ENCODE measurements around the gene CTDSPL.

CTDSPL gene

DNA sequence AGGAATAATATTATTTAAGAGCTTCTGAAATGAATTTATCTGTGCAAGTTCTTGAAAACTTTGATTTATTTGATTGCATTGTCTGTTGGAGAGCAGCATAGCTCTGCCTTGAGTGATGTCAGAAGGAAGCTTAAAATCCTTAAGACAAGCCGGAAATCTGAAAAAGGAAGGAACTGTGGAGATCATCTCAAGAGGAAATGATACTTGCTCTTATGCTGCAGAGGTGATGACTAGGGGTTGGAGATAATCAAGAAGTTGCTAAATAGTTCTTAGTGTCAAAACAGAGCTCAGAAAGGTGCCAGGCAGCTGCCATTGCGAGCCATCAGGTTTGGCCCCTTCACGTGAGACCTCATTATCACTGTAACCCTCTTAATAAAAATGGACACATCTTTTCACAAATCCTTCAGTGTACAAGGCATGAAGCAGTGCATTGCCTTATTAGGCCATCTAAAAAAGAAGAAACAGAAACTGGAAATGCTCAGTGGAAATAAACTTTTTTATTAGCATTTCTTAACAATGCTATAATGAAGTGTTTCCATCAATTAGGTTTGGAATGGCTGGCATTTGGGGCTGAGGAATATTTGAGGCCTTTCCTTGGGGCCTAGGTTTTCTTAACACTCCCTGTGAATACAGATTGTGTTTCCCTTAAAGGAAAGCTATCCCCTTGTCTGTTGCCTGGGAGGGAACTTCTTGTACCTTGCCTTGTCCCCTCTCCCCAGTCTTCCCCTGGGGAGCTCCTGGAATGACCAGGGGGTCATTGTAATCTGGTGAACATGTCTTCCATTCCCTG is 94.4 kb downstream of the CTDSPL start:
- H3K27ac ChIP-seq (ENCODE audit: low read length) = peak overlapping the region; percentile 80
- H3K4me3 ChIP-seq (ENCODE audit: low read length in 2 of 2) = no peak overlapping the region
- H3K9ac ChIP-seq (ENCODE audit: low read length in 2 of 2) = peak overlapping the region; percentile 40 to 51
- H3K36me3 ChIP-seq (ENCODE audit: control insufficient read depth in 2 of 2, insufficient read depth in 2 of 2, low read length in 2 of 2) = peaks cover 7% of the 10 kb centered on the region in 2 donors
- H3K9me3 ChIP-seq (ENCODE audit: control insufficient read depth in 2 of 2, low read length in 2 of 2) = no peaks in the 10 kb centered on the region
- H3K27me3 ChIP-seq (ENCODE audit: control insufficient read depth in 1 of 2, insufficient read depth in 2 of 2, low read length in 2 of 2) = no peaks in the 10 kb centered on the region
- peaks cover 26% of the 10 kb centered on the region for H3K4me1 ChIP-seq (ENCODE audit: control insufficient read depth, insufficient read depth, low read length)

DNA sequence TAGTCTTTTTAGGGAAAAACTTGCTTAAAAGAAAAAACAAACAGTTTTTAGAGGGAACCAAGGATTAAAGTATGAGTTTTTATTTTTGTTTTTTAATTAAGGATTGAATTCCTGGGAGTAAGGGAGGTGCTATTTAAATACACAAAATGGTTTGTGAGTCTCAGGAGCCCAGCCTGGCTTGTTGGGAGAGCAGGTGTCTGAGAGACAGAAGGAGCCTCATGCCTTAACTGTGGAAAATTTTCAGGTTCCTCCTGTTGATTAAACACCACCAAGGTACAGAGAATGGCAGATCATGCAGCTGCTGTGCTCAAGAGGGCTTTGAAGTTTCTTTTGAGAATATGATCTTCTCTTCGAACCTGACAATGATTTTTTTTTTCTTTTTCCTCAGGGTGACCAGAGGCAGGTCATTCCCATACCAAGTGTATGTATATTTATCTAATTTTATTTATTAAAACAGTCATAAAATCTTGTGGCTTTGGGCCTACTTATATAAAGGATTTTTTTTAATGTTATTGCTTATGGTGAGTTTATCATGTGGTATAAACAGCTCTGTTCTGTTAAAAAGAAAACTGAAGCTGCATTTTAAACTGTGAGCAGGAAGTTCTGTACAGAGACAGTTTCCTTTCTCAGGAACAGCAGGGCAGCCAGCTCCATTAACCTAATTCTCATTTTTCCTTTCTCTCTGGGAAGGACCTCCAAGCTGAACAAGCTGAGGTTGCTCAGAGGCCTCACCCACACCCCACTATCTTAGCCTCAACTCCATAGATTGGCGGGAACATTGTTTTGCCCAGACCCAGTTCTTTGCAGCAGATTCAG is 95.3 kb downstream of the CTDSPL start:
- H3K36me3 ChIP-seq (ENCODE audit: control insufficient read depth in 2 of 2, insufficient read depth in 2 of 2, low read length in 2 of 2) = peaks cover 6 to 7% of the 10 kb centered on the region in 2 donors
- no peaks in the 10 kb centered on the region for H3K9me3 ChIP-seq (ENCODE audit: control insufficient read depth in 2 of 2, low read length in 2 of 2)
- no peak overlapping the region for H3K4me3 ChIP-seq (ENCODE audit: low read length in 2 of 2)
- H3K27ac ChIP-seq (ENCODE audit: low read length) = peak overlapping the region; percentile 80
- peaks cover 26% of the 10 kb centered on the region for H3K4me1 ChIP-seq (ENCODE audit: control insufficient read depth, insufficient read depth, low read length)
- H3K9ac ChIP-seq (ENCODE audit: low read length in 2 of 2) = peak overlapping the region in 1 of 2 donors; percentile 40
- H3K27me3 ChIP-seq (ENCODE audit: control insufficient read depth in 1 of 2, insufficient read depth in 2 of 2, low read length in 2 of 2) = no peaks in the 10 kb centered on the region

DNA sequence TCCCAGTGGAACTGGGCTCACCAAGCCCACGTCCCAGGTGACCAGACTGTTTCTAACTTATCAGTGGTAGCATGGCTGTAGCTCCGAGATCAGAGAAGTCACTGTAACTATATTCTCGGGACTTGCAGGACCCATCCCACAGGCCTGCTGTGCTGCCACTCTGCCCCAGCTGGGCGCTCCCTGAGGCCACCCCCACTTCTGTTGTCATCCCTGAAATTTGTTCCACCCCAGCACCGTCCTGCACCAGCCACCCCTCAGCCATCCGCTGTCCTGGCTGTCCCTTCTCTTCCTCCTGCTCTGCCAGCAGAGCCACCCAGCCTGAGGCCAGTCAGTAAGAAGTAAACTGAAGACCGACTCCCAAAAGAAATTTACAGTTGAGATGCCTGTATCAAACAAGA is 95.9 kb downstream of the CTDSPL start:
- Histone ChIP-seq H3K4me1 (ENCODE audit: control insufficient read depth, insufficient read depth, low read length) (peaks cover 26% of the 10 kb centered on the region), H3K4me3 (ENCODE audit: low read length in 2 of 2) (no peak overlapping the region), H3K9ac (ENCODE audit: low read length in 2 of 2) (no peak overlapping the region), H3K27me3 (ENCODE audit: control insufficient read depth in 1 of 2, insufficient read depth in 2 of 2, low read length in 2 of 2) (no peaks in the 10 kb centered on the region), H3K36me3 (ENCODE audit: control insufficient read depth in 2 of 2, insufficient read depth in 2 of 2, low read length in 2 of 2) (peaks cover 0 to 7% of the 10 kb centered on the region in 2 donors), H3K9me3 (ENCODE audit: control insufficient read depth in 2 of 2, low read length in 2 of 2) (no peaks in the 10 kb centered on the region), H3K27ac (ENCODE audit: low read length) (peak overlapping the region; percentile 80)

DNA sequence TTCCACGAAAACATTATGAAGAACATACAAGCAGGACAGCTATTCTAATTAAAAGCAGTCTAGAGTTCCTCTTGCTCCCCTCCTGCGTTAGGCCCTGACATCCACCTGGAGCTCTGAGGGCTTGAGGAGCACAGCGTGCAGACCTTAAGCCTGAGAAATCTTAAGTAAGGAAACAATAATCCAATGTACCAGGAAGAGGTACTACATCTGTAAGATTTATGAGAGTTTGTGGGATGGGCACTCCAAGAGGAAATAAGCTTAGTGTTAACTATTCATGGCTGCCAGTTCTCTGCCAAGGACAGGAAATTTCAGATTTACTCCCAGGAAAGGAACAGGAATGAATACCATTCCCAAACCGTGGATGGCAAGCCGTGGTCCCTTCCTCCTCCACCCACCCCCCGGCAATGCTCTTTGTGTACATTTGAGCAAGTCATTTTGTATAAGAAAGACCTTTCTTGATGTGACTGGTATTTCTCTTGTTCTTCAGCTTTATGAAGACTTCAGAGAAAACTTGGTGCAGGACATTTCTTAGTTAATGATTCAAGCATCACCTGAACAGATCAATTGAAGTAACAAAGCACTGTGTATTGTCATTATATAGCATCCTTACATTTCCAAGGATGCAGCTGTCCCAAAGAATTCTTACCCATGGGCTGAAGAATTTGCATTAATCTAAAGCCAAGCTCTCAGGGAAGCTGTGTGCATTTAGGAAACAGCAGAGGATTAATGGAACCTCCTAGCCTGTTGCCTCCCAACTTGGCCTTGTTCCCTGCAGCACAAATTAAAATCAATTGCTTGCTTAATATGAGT is 100.1 kb downstream of the CTDSPL start:
- Histone ChIP-seq H3K36me3 (ENCODE audit: control insufficient read depth in 2 of 2, insufficient read depth in 2 of 2, low read length in 2 of 2) (peaks cover 5 to 6% of the 10 kb centered on the region in 2 donors), H3K27me3 (ENCODE audit: control insufficient read depth in 1 of 2, insufficient read depth in 2 of 2, low read length in 2 of 2) (no peaks in the 10 kb centered on the region), H3K27ac (ENCODE audit: low read length) (no peak overlapping the region), H3K4me3 (ENCODE audit: low read length in 2 of 2) (no peak overlapping the region), H3K9me3 (ENCODE audit: control insufficient read depth in 2 of 2, low read length in 2 of 2) (no peaks in the 10 kb centered on the region), H3K4me1 (ENCODE audit: control insufficient read depth, insufficient read depth, low read length) (peaks cover 8% of the 10 kb centered on the region), H3K9ac (ENCODE audit: low read length in 2 of 2) (no peak overlapping the region)

DNA sequence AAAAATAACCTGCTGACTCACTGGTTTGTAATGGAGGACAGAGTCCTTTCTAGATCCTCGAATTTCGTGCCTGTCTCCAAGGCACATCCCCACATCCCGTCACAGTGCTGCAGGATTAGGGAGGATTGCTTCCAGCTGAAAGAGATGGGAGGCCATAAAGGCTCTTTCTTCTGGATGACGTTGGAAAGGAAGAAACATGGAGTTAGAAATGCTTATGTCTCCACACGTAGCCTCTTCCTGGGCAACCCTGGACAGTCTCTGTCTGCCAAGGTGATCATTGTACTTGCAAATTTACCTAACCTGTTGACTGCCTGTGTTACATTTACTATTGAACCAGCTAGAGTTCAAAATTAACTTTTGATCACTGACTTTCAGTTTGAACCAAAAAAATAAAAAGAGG is 101.3 kb downstream of the CTDSPL start:
- Histone ChIP-seq H3K4me1 (ENCODE audit: control insufficient read depth, insufficient read depth, low read length) (peaks cover 6% of the 10 kb centered on the region), H3K36me3 (ENCODE audit: control insufficient read depth in 2 of 2, insufficient read depth in 2 of 2, low read length in 2 of 2) (peaks cover 5 to 6% of the 10 kb centered on the region in 2 donors), H3K9ac (ENCODE audit: low read length in 2 of 2) (no peak overlapping the region), H3K27ac (ENCODE audit: low read length) (no peak overlapping the region), H3K27me3 (ENCODE audit: control insufficient read depth in 1 of 2, insufficient read depth in 2 of 2, low read length in 2 of 2) (no peaks in the 10 kb centered on the region), H3K9me3 (ENCODE audit: control insufficient read depth in 2 of 2, low read length in 2 of 2) (no peaks in the 10 kb centered on the region), H3K4me3 (ENCODE audit: low read length in 2 of 2) (no peak overlapping the region)

DNA sequence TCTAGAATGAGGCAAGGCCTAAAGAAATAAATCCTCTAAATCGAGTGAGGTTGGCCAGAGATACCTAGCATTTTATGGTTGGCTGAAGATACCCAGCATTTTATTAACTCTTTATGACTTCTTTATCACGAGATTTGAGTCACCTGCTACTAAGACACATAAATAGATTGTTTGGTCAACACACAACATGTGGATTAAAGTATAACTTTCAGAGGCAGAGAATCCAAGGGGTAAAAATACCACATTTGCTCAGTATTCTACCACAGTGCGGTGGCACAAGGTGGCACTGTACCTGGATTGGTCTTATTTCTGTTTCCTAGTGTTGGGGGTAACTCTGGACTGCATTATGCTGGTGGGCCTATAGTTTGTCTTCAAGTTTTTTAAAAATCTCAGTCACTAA is 102.0 kb downstream of the CTDSPL start:
- H3K9me3 ChIP-seq (ENCODE audit: control insufficient read depth in 2 of 2, low read length in 2 of 2) = no peaks in the 10 kb centered on the region
- H3K36me3 ChIP-seq (ENCODE audit: control insufficient read depth in 2 of 2, insufficient read depth in 2 of 2, low read length in 2 of 2) = peaks cover 6 to 10% of the 10 kb centered on the region in 2 donors
- H3K4me3 ChIP-seq (ENCODE audit: low read length in 2 of 2) = no peak overlapping the region
- no peak overlapping the region for H3K27ac ChIP-seq (ENCODE audit: low read length)
- no peak overlapping the region for H3K9ac ChIP-seq (ENCODE audit: low read length in 2 of 2)
- peaks cover 8% of the 10 kb centered on the region for H3K4me1 ChIP-seq (ENCODE audit: control insufficient read depth, insufficient read depth, low read length)
- H3K27me3 ChIP-seq (ENCODE audit: control insufficient read depth in 1 of 2, insufficient read depth in 2 of 2, low read length in 2 of 2) = no peaks in the 10 kb centered on the region

DNA sequence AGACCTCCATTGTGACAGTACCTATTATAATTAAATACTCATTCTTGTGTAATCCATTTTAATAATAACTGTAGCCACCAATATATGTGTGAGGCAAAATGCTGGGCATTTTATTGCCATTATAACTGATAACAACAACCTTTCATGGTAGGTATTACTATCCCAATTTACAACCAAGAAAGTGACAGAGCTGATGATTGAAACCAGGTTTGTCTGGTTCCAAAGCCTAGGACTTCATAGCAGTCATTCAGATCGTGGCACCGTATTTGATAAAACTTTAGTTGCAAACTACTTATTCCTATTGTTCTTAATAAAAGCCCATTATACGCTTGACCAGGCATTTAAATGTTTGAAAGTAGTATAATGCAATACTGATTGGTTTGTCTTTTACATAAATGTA is 102.5 kb downstream of the CTDSPL start:
- Histone ChIP-seq H3K27ac (ENCODE audit: low read length) (no peak overlapping the region), H3K4me1 (ENCODE audit: control insufficient read depth, insufficient read depth, low read length) (peaks cover 12% of the 10 kb centered on the region), H3K9me3 (ENCODE audit: control insufficient read depth in 2 of 2, low read length in 2 of 2) (no peaks in the 10 kb centered on the region), H3K27me3 (ENCODE audit: control insufficient read depth in 1 of 2, insufficient read depth in 2 of 2, low read length in 2 of 2) (no peaks in the 10 kb centered on the region), H3K36me3 (ENCODE audit: control insufficient read depth in 2 of 2, insufficient read depth in 2 of 2, low read length in 2 of 2) (peaks cover 8 to 10% of the 10 kb centered on the region in 2 donors), H3K4me3 (ENCODE audit: low read length in 2 of 2) (no peak overlapping the region), H3K9ac (ENCODE audit: low read length in 2 of 2) (no peak overlapping the region)

DNA sequence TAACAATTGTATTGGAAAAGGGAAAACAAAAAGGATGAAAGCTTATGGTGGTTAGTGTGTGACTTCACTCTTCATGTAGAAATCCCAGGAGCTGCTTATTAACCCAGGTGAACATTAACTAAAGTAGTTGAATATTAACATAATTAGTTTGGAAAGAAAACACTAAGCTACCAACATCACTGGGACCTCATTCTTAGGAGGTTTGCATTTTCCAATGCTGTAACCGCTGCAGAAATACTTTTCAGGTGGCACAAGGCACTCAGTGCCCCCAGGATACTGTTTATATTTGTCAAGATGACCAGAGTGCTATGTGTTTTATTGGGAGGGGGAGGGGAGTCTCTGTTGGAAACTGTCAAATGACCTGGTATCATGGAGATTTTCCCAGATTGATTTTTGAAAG is 103.0 kb downstream of the CTDSPL start:
- no peaks in the 10 kb centered on the region for H3K27me3 ChIP-seq (ENCODE audit: control insufficient read depth in 1 of 2, insufficient read depth in 2 of 2, low read length in 2 of 2)
- H3K4me1 ChIP-seq (ENCODE audit: control insufficient read depth, insufficient read depth, low read length) = peaks cover 18% of the 10 kb centered on the region
- H3K4me3 ChIP-seq (ENCODE audit: low read length in 2 of 2) = no peak overlapping the region
- peaks cover 9 to 10% of the 10 kb centered on the region in 2 donors for H3K36me3 ChIP-seq (ENCODE audit: control insufficient read depth in 2 of 2, insufficient read depth in 2 of 2, low read length in 2 of 2)
- H3K9ac ChIP-seq (ENCODE audit: low read length in 2 of 2) = no peak overlapping the region
- H3K9me3 ChIP-seq (ENCODE audit: control insufficient read depth in 2 of 2, low read length in 2 of 2) = no peaks in the 10 kb centered on the region
- H3K27ac ChIP-seq (ENCODE audit: low read length) = no peak overlapping the region

DNA sequence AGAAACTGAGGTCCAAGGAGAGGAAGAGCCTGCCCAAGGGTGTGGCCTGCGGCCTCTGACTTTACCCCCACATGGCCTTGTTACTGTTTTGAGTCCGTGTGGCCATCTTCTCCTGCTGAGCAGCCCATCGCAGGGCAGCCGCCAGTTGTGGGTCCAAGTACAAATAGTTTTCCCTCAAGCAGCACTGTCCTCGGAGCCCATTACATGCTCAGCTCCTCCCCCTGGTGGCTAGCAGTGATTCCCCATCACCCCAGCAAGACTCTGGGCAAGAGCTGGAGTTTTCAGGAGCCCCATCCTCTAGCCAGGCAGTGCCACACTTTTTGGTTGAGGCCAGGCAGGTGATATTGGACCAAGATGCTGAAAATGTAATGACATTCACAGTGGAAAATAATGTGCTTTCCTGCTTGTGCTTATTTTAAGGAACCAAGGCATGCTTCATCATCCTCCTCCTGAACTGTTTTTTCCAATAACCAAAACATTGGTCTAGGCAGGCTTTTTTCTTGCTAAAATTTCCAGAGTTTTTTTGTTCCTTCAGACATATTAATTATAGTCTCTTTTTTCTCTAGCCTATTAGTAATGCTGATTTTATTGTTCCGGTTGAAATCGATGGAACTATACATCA is 105.7 kb downstream of the CTDSPL start:
- Histone ChIP-seq H3K4me3 (ENCODE audit: low read length in 2 of 2) (no peak overlapping the region), H3K27me3 (ENCODE audit: control insufficient read depth in 1 of 2, insufficient read depth in 2 of 2, low read length in 2 of 2) (no peaks in the 10 kb centered on the region), H3K9ac (ENCODE audit: low read length in 2 of 2) (no peak overlapping the region), H3K9me3 (ENCODE audit: control insufficient read depth in 2 of 2, low read length in 2 of 2) (no peaks in the 10 kb centered on the region), H3K27ac (ENCODE audit: low read length) (no peak overlapping the region), H3K4me1 (ENCODE audit: control insufficient read depth, insufficient read depth, low read length) (peaks cover 20% of the 10 kb centered on the region), H3K36me3 (ENCODE audit: control insufficient read depth in 2 of 2, insufficient read depth in 2 of 2, low read length in 2 of 2) (peaks cover 12 to 24% of the 10 kb centered on the region in 2 donors)

DNA sequence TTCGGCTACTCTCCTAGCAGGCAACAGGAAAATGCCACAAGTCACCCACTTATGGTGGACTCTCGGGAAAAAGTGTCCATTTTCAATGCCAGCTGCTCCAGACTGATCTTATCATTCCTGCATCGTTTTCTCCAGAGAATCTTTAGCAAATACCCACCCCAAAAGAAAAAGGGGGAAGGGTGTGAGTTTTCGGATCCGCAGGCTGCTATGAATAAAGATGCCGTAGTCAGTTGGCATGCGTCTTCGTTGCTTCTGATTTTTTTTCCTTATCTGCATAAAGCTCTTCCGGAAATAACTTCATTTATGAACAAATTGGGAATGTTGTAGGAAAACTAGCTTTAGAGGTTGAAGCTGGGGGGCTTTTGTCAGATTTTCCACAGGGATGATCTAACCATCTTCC is 106.5 kb downstream of the CTDSPL start:
- H3K27ac ChIP-seq (ENCODE audit: low read length) = no peak overlapping the region
- H3K9ac ChIP-seq (ENCODE audit: low read length in 2 of 2) = no peak overlapping the region
- peaks cover 23% of the 10 kb centered on the region for H3K4me1 ChIP-seq (ENCODE audit: control insufficient read depth, insufficient read depth, low read length)
- H3K9me3 ChIP-seq (ENCODE audit: control insufficient read depth in 2 of 2, low read length in 2 of 2) = no peaks in the 10 kb centered on the region
- peaks cover 12 to 26% of the 10 kb centered on the region in 2 donors for H3K36me3 ChIP-seq (ENCODE audit: control insufficient read depth in 2 of 2, insufficient read depth in 2 of 2, low read length in 2 of 2)
- no peaks in the 10 kb centered on the region for H3K27me3 ChIP-seq (ENCODE audit: control insufficient read depth in 1 of 2, insufficient read depth in 2 of 2, low read length in 2 of 2)
- no peak overlapping the region for H3K4me3 ChIP-seq (ENCODE audit: low read length in 2 of 2)
